Gastroesophageal sphincter (tissue), 4 donors: Measurements from ENCODE around the gene SMPX. TPM values are rescaled to one million over a fixed set of nuclear protein-coding genes. Genes with fewer than 3 reads are reported as not detected.

Source experiments
- ATAC-seq: fragments of 150-250 bp; one replicate; pipeline ENCODE4 v1.9.1; 2016; ENCODE audit warnings: mild to moderate bottlenecking, moderate library complexity
- H3K27ac ChIP-seq, 4 donors: fragments of 200-600 bp; sonication (generic) in 3 of 4; 1 replicate in 3 of 4; 2 replicates in 1 of 4; pipeline ENCODE4 v1.5.1; 2016 to 2019
- H3K27me3 ChIP-seq: fragments of 200-600 bp; sonication (generic); one replicate; pipeline ENCODE4 v1.5.1; 2019
- H3K36me3 ChIP-seq, 2 donors: fragments of 200-600 bp; sonication (generic); one replicate each; pipeline ENCODE4 v1.5.1; 2019; ENCODE audit warnings: control low read depth in 1 of 2
- H3K4me1 ChIP-seq, 3 donors: fragments of 200-600 bp; sonication (generic); 1 replicate in 2 of 3; 2 replicates in 1 of 3; pipeline ENCODE4 v1.5.1; 2016 to 2019; ENCODE audit warnings: control low read depth in 2 of 3
- H3K4me3 ChIP-seq, 2 donors: fragments of 200-600 bp; sonication (generic); one replicate each; pipeline ENCODE4 v1.5.1; 2019; ENCODE audit warnings: mild to moderate bottlenecking in 1 of 2, moderate library complexity in 1 of 2
- H3K9me3 ChIP-seq, 3 donors: fragments of 200-600 bp; sonication (generic); one replicate each; pipeline ENCODE4 v1.5.1; 2017 to 2019; ENCODE audit warnings: control low read depth in 2 of 3
- EP300 ChIP-seq: sonication (generic); formaldehyde crosslinking; IDR thresholded peaks from one replicate; pipeline ENCODE4 v1.6.1; 2017; ENCODE audit warnings: antibody characterized with exemption, mild to moderate bottlenecking
- POLR2A ChIP-seq, 2 donors: fragments of 450-650 bp; IDR thresholded peaks; one replicate each; pipeline ENCODE4 v1.6.1; 2017; ENCODE audit warnings: antibody characterized with exemption in 2 of 2, mild to moderate bottlenecking in 2 of 2, moderate library complexity in 1 of 2
- POLR2AphosphoS5 ChIP-seq: sonication (generic); formaldehyde crosslinking; IDR thresholded peaks from one replicate; pipeline ENCODE4 v1.6.1; 2017; ENCODE audit warnings: antibody characterized with exemption
- WGBS, 2 donors: methylation state at CpG; one replicate each; pipeline ENCODE4 v1.1.5; 2018; ENCODE audit warnings: low coverage in 1 of 2; 5-methylcytosine and 5-hydroxymethylcytosine counted together
- total RNA-seq, 4 donors: library from RNA; depleted of rRNA; stranded (reverse); fragments of >200 nt; gene quantifications; one replicate each; pipeline ENCODE4 v1.1.0, GENCODE V29; 2016
- TF ChIP-seq, protein P1 (sequence below), 4 experiments: fragments of 200-600 bp in 2 of 4; fragments of 450-650 bp in 2 of 4; sonication (generic) in 1 of 4; IDR thresholded peaks; one replicate each; pipeline ENCODE4 v1.5.1; 2017 to 2019; ENCODE audit warnings: antibody characterized with exemption in 4 of 4, mild to moderate bottlenecking in 2 of 4, moderate library complexity in 2 of 4

SMPX gene
- total RNA-seq, 4 donors from 2014 or later: 14.8 to 32.5 (median 29.0) TPM

DNA sequence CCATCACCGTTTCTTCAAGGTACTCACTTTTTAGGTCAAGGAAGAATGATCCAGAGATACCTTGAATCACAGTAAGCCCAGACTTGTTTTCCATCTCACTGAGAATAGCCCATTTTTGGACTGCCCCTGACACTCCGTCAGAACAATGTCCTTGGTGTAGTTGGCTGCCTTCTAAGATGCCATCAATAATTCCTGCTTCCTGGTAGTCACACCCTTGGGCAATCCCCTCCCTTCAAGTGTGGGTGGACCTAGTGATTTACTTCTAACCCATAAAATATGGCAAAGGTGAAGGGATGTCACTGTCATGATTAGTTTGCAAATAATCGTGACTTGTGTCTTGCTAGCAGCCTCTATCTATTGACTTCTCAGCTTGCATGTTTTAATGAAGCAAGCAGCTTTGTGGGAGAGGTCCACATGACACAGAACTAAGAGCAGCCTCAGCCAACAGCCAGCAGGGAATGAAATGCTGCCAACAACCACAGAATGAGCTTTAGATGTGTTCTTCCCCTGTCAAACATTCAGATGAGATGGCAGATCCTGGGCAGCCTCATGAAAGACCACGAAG is 79.8 kb downstream of the SMPX start:
- H3K4me3 ChIP-seq: no peak overlapping the region
- TF ChIP-seq, protein P1, sequence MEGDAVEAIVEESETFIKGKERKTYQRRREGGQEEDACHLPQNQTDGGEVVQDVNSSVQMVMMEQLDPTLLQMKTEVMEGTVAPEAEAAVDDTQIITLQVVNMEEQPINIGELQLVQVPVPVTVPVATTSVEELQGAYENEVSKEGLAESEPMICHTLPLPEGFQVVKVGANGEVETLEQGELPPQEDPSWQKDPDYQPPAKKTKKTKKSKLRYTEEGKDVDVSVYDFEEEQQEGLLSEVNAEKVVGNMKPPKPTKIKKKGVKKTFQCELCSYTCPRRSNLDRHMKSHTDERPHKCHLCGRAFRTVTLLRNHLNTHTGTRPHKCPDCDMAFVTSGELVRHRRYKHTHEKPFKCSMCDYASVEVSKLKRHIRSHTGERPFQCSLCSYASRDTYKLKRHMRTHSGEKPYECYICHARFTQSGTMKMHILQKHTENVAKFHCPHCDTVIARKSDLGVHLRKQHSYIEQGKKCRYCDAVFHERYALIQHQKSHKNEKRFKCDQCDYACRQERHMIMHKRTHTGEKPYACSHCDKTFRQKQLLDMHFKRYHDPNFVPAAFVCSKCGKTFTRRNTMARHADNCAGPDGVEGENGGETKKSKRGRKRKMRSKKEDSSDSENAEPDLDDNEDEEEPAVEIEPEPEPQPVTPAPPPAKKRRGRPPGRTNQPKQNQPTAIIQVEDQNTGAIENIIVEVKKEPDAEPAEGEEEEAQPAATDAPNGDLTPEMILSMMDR (IDR thresholded peaks at IDR 0.05): no peak
- no peak for TF ChIP-seq EP300
- no peak for TF ChIP-seq POLR2AphosphoS5
- TF ChIP-seq POLR2A (IDR thresholded peaks at IDR 0.05): no peak
- WGBS, 2 donors: 48% methylated on average over 4 of the region's 4 CpGs; no CpG with 5 or more reads in 1 of the 2 donors
- no peaks in the 10 kb centered on the region for H3K36me3 ChIP-seq
- no peaks in the 10 kb centered on the region for H3K4me1 ChIP-seq
- no peak for ATAC-seq
- H3K9me3 ChIP-seq: no peaks in the 10 kb centered on the region
- H3K27ac ChIP-seq: no peak overlapping the region
- H3K27me3 ChIP-seq: no peaks in the 10 kb centered on the region

DNA sequence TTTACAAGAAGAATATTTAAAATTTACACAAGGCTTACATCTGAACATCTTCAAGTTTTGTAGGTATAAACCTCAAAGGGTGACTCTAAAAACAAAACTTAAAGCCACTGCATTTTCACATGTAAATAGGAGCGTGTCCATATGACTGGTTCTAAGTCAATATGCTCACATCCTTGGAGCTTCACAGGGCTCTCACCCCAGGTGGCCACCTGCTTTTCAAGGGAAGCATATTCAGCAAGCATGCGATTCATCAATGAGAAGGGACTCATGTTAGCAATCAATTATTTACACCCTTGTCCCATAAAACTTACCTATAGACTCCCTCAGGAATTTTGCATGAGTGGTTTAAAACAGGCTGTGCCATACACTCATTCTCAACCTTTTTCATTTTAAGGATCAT is 82.0 kb downstream of the SMPX start:
- no peaks in the 10 kb centered on the region for H3K36me3 ChIP-seq
- no peak for ATAC-seq
- no peaks in the 10 kb centered on the region for H3K9me3 ChIP-seq
- TF ChIP-seq POLR2AphosphoS5 (no peak), EP300 (no peak), POLR2A (IDR thresholded peaks at IDR 0.05) (no peak)
- TF ChIP-seq, protein P1 (IDR thresholded peaks at IDR 0.05): no peak
- H3K27me3 ChIP-seq: no peaks in the 10 kb centered on the region
- 32 to 46% methylated on average over 2 of the region's 2 CpGs for WGBS, 2 donors
- no peaks in the 10 kb centered on the region for H3K4me1 ChIP-seq
- no peak overlapping the region for H3K4me3 ChIP-seq
- H3K27ac ChIP-seq: no peak overlapping the region

DNA sequence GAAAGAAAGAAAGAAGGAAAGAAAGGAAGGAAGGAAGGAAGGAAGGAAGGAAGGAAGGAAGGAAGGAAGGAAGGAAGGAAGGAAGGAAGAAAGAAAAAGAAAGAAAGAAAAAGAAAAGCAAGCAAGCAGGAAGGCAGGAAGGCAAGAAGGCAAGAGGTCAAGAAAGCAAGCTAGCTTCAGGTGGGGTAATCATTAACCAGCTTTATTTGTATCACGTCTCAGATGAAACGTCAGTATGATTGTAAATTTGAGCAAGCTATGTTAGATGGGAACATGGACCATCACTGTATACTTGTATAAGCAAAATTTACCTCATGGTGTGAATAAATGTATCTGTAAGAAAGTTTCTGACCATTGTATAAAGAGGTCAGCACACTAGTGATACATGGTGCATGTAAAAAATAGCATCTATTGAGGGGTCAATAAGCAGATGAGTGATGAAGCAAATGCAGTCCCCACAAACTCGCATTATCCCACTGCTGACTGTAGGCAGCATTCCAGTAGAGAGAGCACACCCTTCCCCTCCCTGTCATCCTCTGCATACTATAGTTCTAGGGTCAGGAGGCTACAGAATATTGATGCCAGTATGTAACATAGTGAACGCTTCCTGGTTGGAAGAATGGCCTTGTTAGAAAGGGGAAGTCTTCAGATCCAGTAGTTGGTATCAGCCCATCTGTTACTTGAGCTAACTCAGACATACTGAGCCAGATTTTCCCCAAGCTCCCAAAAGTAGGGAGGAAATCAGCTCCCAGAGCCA is 83.3 kb downstream of the SMPX start:
- no peak for ATAC-seq
- H3K4me1 ChIP-seq: no peaks in the 10 kb centered on the region
- TF ChIP-seq, protein P1 (IDR thresholded peaks at IDR 0.05): no peak
- TF ChIP-seq EP300 (no peak), POLR2AphosphoS5 (no peak), POLR2A (IDR thresholded peaks at IDR 0.05) (no peak)
- no peak overlapping the region for H3K27ac ChIP-seq
- no peak overlapping the region for H3K4me3 ChIP-seq
- 72 to 100% methylated on average over 2 to 4 of the region's 4 CpGs for WGBS, 2 donors
- H3K36me3 ChIP-seq: no peaks in the 10 kb centered on the region
- H3K9me3 ChIP-seq: no peaks in the 10 kb centered on the region
- H3K27me3 ChIP-seq: no peaks in the 10 kb centered on the region

DNA sequence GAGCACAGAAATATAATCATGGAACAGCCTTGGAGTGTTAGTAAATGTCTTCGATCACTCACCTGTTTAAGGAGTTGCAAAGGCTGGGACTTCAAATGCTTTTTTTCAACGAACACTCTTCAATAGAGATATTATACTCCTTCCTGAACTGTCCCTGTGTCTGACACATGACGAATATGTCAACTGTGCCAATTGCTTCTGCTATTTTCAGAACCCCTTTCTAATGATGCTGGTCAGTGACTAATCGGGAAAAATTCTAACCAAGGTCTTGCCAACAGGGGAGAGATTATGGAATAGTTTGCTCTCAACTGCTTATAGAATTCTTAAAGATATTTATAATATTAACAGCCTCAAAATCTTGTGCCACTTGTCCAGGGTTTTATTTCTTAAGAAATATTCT is 91.2 kb downstream of the SMPX start:
- Histone ChIP-seq H3K27ac (no peak overlapping the region), H3K4me1 (no peaks in the 10 kb centered on the region), H3K4me3 (no peak overlapping the region), H3K27me3 (no peaks in the 10 kb centered on the region), H3K9me3 (no peaks in the 10 kb centered on the region), H3K36me3 (no peaks in the 10 kb centered on the region)
- TF ChIP-seq POLR2A (IDR thresholded peaks at IDR 0.05): no peak
- no peak for ATAC-seq
- WGBS, 2 donors: 52 to 58% methylated on average over 2 to 4 of the region's 4 CpGs

DNA sequence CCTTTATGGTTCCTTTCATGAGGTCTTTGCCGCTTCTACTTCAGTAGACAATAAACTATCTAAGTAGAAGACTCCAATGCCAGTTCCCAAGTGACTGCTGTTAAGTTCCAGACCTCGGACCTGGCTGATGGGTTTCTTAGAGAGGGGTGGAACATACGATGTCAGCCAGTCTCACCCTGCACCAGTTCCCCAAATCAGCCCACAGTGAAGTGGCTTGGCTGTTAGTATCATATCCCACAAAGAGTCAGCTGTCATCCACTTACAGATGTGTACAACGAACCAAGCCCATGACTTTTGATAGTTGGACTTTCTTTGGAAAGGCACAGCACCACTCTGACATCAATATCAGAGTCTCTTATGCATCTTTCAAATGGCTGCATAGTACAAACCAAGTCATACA is 91.7 kb downstream of the SMPX start:
- Histone ChIP-seq H3K4me3 (no peak overlapping the region), H3K36me3 (no peaks in the 10 kb centered on the region), H3K9me3 (no peaks in the 10 kb centered on the region), H3K27me3 (no peaks in the 10 kb centered on the region), H3K27ac (no peak overlapping the region), H3K4me1 (no peaks in the 10 kb centered on the region)
- TF ChIP-seq, protein P1 (IDR thresholded peaks at IDR 0.05): no peak
- TF ChIP-seq POLR2AphosphoS5: no peak
- ATAC-seq: no peak
- WGBS, 2 donors: 70 to 83% methylated on average over 2 to 3 of the region's 4 CpGs
